Measurements from ENCODE around the gene INTS7. TPM values are rescaled to one million over a fixed set of nuclear protein-coding genes. Genes with fewer than 3 reads are reported as not detected.
"Not testable (repeated sequence)": the region's sequence is repeated elsewhere in the genome, so short reads cannot be mapped to it uniquely, and the experiment has no call there.

The INTS7 gene
- polyA plus RNA-seq, 1 donor (not counting 4 experiments of a cell fraction or from before 2014, with no cell fraction given) = 27.2 TPM

- dilution Hi-C loops (cut with MboI; ENCODE audit: extremely low pct_ligation_motif_present, low sequenced_read_pairs) = no loop called here
- H3K27me3 ChIP-seq (ENCODE audit: control insufficient read depth, extremely low read depth, insufficient read depth, low read length) = no peaks in the 10 kb centered on the region
- DNase-seq (ENCODE audit: low read depth, low spot score) (no peak), FAIRE-seq (no peak)
- no peak overlapping the region for H3K9ac ChIP-seq (ENCODE audit: control insufficient read depth, extremely low read depth, insufficient read depth, low read length)
- H3K4me2 ChIP-seq (ENCODE audit: control insufficient read depth, extremely low read depth, insufficient read depth, low read depth, low read length) = no peak overlapping the region
- no peak overlapping the region for H2AFZ ChIP-seq (ENCODE audit: control insufficient read depth, low read length)
- H3K27ac ChIP-seq (ENCODE audit: control insufficient read depth, insufficient read depth, low read length) = no peak overlapping the region
- H3K36me3 ChIP-seq (ENCODE audit: control insufficient read depth in 2 of 2, extremely low read depth in 1 of 2, insufficient read depth in 2 of 2, low read length in 2 of 2) = no peaks in the 10 kb centered on the region
- H3K9me1 ChIP-seq (ENCODE audit: control insufficient read depth, extremely low read depth, insufficient read depth, low read length) = no peaks in the 10 kb centered on the region
- H3K9me3 ChIP-seq (ENCODE audit: control insufficient read depth, low read depth, low read length) = no peaks in the 10 kb centered on the region
- H3K79me2 ChIP-seq (ENCODE audit: control insufficient read depth, insufficient read depth, low read length) = no peaks in the 10 kb centered on the region
- no peak for TF ChIP-seq EZH2 (IDR thresholded peaks at IDR 0.05; ENCODE audit: low read length)
- no peak for TF ChIP-seq CTCF (optimal IDR thresholded peaks at IDR 0.05 in 1 of 3, IDR thresholded peaks at IDR 0.05 in 1 of 3, conservative IDR thresholded peaks at IDR 0.05 in 1 of 3; ENCODE audit: extremely low read depth in 1 of 3, insufficient read depth in 2 of 3, low read length in 3 of 3)
- peaks cover 11% of the 10 kb centered on the region for H3K4me1 ChIP-seq (ENCODE audit: control insufficient read depth, extremely low read depth, insufficient read depth, low read length)
- no peaks in the 10 kb centered on the region for H4K20me1 ChIP-seq (ENCODE audit: control insufficient read depth, extremely low read depth, insufficient read depth, low read length)
- no peak overlapping the region for H3K4me3 ChIP-seq (ENCODE audit: control insufficient read depth in 2 of 3, extremely low read depth in 1 of 3, insufficient read depth in 2 of 3, low read depth in 1 of 3, low read length in 3 of 3)
Observed at GRCh38 chr1:211920141-211920572, 115.2 kb downstream of the INTS7 start.

- dilution Hi-C loops (cut with MboI; ENCODE audit: extremely low pct_ligation_motif_present, low sequenced_read_pairs) = no loop called here
- no peak overlapping the region for H2AFZ ChIP-seq (ENCODE audit: control insufficient read depth, low read length)
Observed at GRCh38 chr1:211918843-211919414, 116.4 kb downstream of the INTS7 start.

GRCh38 chr1:211916458-211916857 is 118.9 kb downstream of the INTS7 start:
- DNase-seq (ENCODE audit: low read depth, low spot score); H3K36me3 ChIP-seq (ENCODE audit: control insufficient read depth in 2 of 2, extremely low read depth in 1 of 2, insufficient read depth in 2 of 2, low read length in 2 of 2); H3K27ac ChIP-seq (ENCODE audit: control insufficient read depth, insufficient read depth, low read length); H3K27me3 ChIP-seq (ENCODE audit: control insufficient read depth, extremely low read depth, insufficient read depth, low read length); H3K4me1 ChIP-seq (ENCODE audit: control insufficient read depth, extremely low read depth, insufficient read depth, low read length); FAIRE-seq; H3K9ac ChIP-seq (ENCODE audit: control insufficient read depth, extremely low read depth, insufficient read depth, low read length); H3K4me2 ChIP-seq (ENCODE audit: control insufficient read depth, extremely low read depth, insufficient read depth, low read depth, low read length); dilution Hi-C loops (cut with MboI; ENCODE audit: extremely low pct_ligation_motif_present, low sequenced_read_pairs); H3K79me2 ChIP-seq (ENCODE audit: control insufficient read depth, insufficient read depth, low read length); H3K9me1 ChIP-seq (ENCODE audit: control insufficient read depth, extremely low read depth, insufficient read depth, low read length); H2AFZ ChIP-seq (ENCODE audit: control insufficient read depth, low read length); H3K4me3 ChIP-seq (ENCODE audit: control insufficient read depth in 2 of 3, extremely low read depth in 1 of 3, insufficient read depth in 2 of 3, low read depth in 1 of 3, low read length in 3 of 3); H3K9me3 ChIP-seq (ENCODE audit: control insufficient read depth, low read depth, low read length); H4K20me1 ChIP-seq (ENCODE audit: control insufficient read depth, extremely low read depth, insufficient read depth, low read length): not testable (repeated sequence)

More at GRCh38 chr1:211918843-211919414, 116.4 kb downstream of the INTS7 start:
- TF ChIP-seq CTCF (optimal IDR thresholded peaks at IDR 0.05 in 1 of 3, IDR thresholded peaks at IDR 0.05 in 1 of 3, conservative IDR thresholded peaks at IDR 0.05 in 1 of 3; ENCODE audit: extremely low read depth in 1 of 3, insufficient read depth in 2 of 3, low read length in 3 of 3) (no peak), EZH2 (IDR thresholded peaks at IDR 0.05; ENCODE audit: low read length) (no peak)
- no peaks in the 10 kb centered on the region for H3K79me2 ChIP-seq (ENCODE audit: control insufficient read depth, insufficient read depth, low read length)
- H3K9me3 ChIP-seq (ENCODE audit: control insufficient read depth, low read depth, low read length) = no peaks in the 10 kb centered on the region
- no peak for FAIRE-seq
- H3K36me3 ChIP-seq (ENCODE audit: control insufficient read depth in 2 of 2, extremely low read depth in 1 of 2, insufficient read depth in 2 of 2, low read length in 2 of 2) = no peaks in the 10 kb centered on the region
- H4K20me1 ChIP-seq (ENCODE audit: control insufficient read depth, extremely low read depth, insufficient read depth, low read length) = no peaks in the 10 kb centered on the region
- DNase-seq (ENCODE audit: low read depth, low spot score) = no peak
- peaks cover 6% of the 10 kb centered on the region for H3K4me1 ChIP-seq (ENCODE audit: control insufficient read depth, extremely low read depth, insufficient read depth, low read length)
- no peaks in the 10 kb centered on the region for H3K9me1 ChIP-seq (ENCODE audit: control insufficient read depth, extremely low read depth, insufficient read depth, low read length)
- H3K27me3 ChIP-seq (ENCODE audit: control insufficient read depth, extremely low read depth, insufficient read depth, low read length) = no peaks in the 10 kb centered on the region
- no peak overlapping the region for H3K9ac ChIP-seq (ENCODE audit: control insufficient read depth, extremely low read depth, insufficient read depth, low read length)
- H3K4me3 ChIP-seq (ENCODE audit: control insufficient read depth in 2 of 3, extremely low read depth in 1 of 3, insufficient read depth in 2 of 3, low read depth in 1 of 3, low read length in 3 of 3) = no peak overlapping the region
- H3K4me2 ChIP-seq (ENCODE audit: control insufficient read depth, extremely low read depth, insufficient read depth, low read depth, low read length) = no peak overlapping the region
- H3K27ac ChIP-seq (ENCODE audit: control insufficient read depth, insufficient read depth, low read length) = no peak overlapping the region
